ENCODE results near the gene LCOR. TPM values are rescaled to one million over a fixed set of nuclear protein-coding genes. Genes with fewer than 3 reads are reported as not detected.
A peak's percentile ranks its signal among the peaks of the same experiment; 100 is the strongest.

Gene LCOR
- total RNA-seq, 1 experiment from 2014 or later: 39.2 TPM

- no TSS peak for BruUV-seq (replicated peaks)
- no peak for DNase-seq (ENCODE audit: low spot score)
- H3K4me1 ChIP-seq (ENCODE audit: insufficient read depth, low read length, poor library complexity, severe bottlenecking): no peaks in the 10 kb centered on the region
- H3K4me3 ChIP-seq (ENCODE audit: low read depth, low read length, poor library complexity, severe bottlenecking): no peak overlapping the region
- no peak overlapping the region for H3K27ac ChIP-seq (ENCODE audit: low read depth, low read length, poor library complexity, severe bottlenecking)
- TF ChIP-seq EZH2 (IDR thresholded peaks at IDR 0.05; ENCODE audit: borderline replicate concordance, low read depth, low read length, poor library complexity, severe bottlenecking): no peak
- no peak for TF ChIP-seq CTCF (conservative IDR thresholded peaks at IDR 0.05; ENCODE audit: low read depth, low read length)
- H3K27me3 ChIP-seq (replicated peaks; ENCODE audit: insufficient read depth, low read depth, low read length, poor library complexity): no peaks in the 10 kb centered on the region
- H3K36me3 ChIP-seq (ENCODE audit: insufficient read depth, low read length, poor library complexity, severe bottlenecking): no peaks in the 10 kb centered on the region
- POLR2A ChIA-PET (ENCODE audit: low non-redundant PET): no interaction called here
- intact Hi-C loops (cut with micrococcal nuclease; ENCODE audit: unreplicated experiment): loop anchor here (2.0 to 10.0 kb wide), 3 partner anchors 259 to 649 kb away; no protein-coding TSS in a partner anchor
- no peaks in the 10 kb centered on the region for H3K9me3 ChIP-seq (ENCODE audit: low read depth, low read length, poor library complexity, severe bottlenecking)
- CTCF ChIA-PET: interaction anchor here (2.5 kb wide), 1 partner anchor 14 kb away, joined by 26 read pairs; no protein-coding TSS in a partner anchor
Observed at GRCh38 chr10:97023401-97024167, 191.5 kb downstream of the LCOR start.

GRCh38 chr10:97024168-97025073, 192.3 kb downstream of the LCOR start:
- H3K9me3 ChIP-seq (ENCODE audit: low read depth, low read length, poor library complexity, severe bottlenecking): no peaks in the 10 kb centered on the region
- no peak overlapping the region for H3K27ac ChIP-seq (ENCODE audit: low read depth, low read length, poor library complexity, severe bottlenecking)
- ChIA-PET POLR2A (ENCODE audit: low non-redundant PET) (no interaction called here), CTCF (interaction anchor here (1.0 to 2.5 kb wide), 4 partner anchors 11 to 1213 kb away, joined by 4 to 26 read pairs (median 6); no protein-coding TSS in a partner anchor)
- intact Hi-C loops (cut with micrococcal nuclease; ENCODE audit: unreplicated experiment): loop anchor here (2.0 to 10.0 kb wide), 5 partner anchors 112 to 650 kb away; no protein-coding TSS in a partner anchor
- H3K4me1 ChIP-seq (ENCODE audit: insufficient read depth, low read length, poor library complexity, severe bottlenecking): no peaks in the 10 kb centered on the region
- H3K36me3 ChIP-seq (ENCODE audit: insufficient read depth, low read length, poor library complexity, severe bottlenecking): no peaks in the 10 kb centered on the region
- DNase-seq (ENCODE audit: low spot score): no peak
- BruUV-seq (replicated peaks): no TSS peak
- TF ChIP-seq EZH2 (IDR thresholded peaks at IDR 0.05; ENCODE audit: borderline replicate concordance, low read depth, low read length, poor library complexity, severe bottlenecking): no peak
- no peak for TF ChIP-seq CTCF (conservative IDR thresholded peaks at IDR 0.05; ENCODE audit: low read depth, low read length)
- no peaks in the 10 kb centered on the region for H3K27me3 ChIP-seq (replicated peaks; ENCODE audit: insufficient read depth, low read depth, low read length, poor library complexity)
- H3K4me3 ChIP-seq (ENCODE audit: low read depth, low read length, poor library complexity, severe bottlenecking): no peak overlapping the region

- no peaks in the 10 kb centered on the region for H3K36me3 ChIP-seq (ENCODE audit: insufficient read depth, low read length, poor library complexity, severe bottlenecking)
- no peaks in the 10 kb centered on the region for H3K4me1 ChIP-seq (ENCODE audit: insufficient read depth, low read length, poor library complexity, severe bottlenecking)
- H3K27me3 ChIP-seq (replicated peaks; ENCODE audit: insufficient read depth, low read depth, low read length, poor library complexity): no peaks in the 10 kb centered on the region
- DNase-seq (ENCODE audit: low spot score): peak; percentile 78
- BruUV-seq (replicated peaks): no TSS peak
- POLR2A ChIA-PET (ENCODE audit: low non-redundant PET): interaction anchor here (0.6 kb wide), 1 partner anchor 60 kb away, joined by 6 read pairs; no protein-coding TSS in a partner anchor
- no peak overlapping the region for H3K4me3 ChIP-seq (ENCODE audit: low read depth, low read length, poor library complexity, severe bottlenecking)
- CTCF ChIA-PET: interaction anchor here (0.5 to 2.5 kb wide), 16 partner anchors 9 to 1215 kb away, joined by 3 to 26 read pairs (median 4); no protein-coding TSS in a partner anchor
- intact Hi-C loops (cut with micrococcal nuclease; ENCODE audit: unreplicated experiment): loop anchor here (2.0 to 10.0 kb wide), 5 partner anchors 113 to 651 kb away; no protein-coding TSS in a partner anchor
- no peak overlapping the region for H3K27ac ChIP-seq (ENCODE audit: low read depth, low read length, poor library complexity, severe bottlenecking)
- no peaks in the 10 kb centered on the region for H3K9me3 ChIP-seq (ENCODE audit: low read depth, low read length, poor library complexity, severe bottlenecking)
- TF ChIP-seq CTCF (conservative IDR thresholded peaks at IDR 0.05; ENCODE audit: low read depth, low read length): peak; percentile 83
- TF ChIP-seq EZH2 (IDR thresholded peaks at IDR 0.05; ENCODE audit: borderline replicate concordance, low read depth, low read length, poor library complexity, severe bottlenecking): no peak
Observed at GRCh38 chr10:97025613-97026242, 193.6 kb downstream of the LCOR start.

Measured in A673 (cell line).